ENCODE results near the gene TMEM179.

TMEM179 gene

DNA sequence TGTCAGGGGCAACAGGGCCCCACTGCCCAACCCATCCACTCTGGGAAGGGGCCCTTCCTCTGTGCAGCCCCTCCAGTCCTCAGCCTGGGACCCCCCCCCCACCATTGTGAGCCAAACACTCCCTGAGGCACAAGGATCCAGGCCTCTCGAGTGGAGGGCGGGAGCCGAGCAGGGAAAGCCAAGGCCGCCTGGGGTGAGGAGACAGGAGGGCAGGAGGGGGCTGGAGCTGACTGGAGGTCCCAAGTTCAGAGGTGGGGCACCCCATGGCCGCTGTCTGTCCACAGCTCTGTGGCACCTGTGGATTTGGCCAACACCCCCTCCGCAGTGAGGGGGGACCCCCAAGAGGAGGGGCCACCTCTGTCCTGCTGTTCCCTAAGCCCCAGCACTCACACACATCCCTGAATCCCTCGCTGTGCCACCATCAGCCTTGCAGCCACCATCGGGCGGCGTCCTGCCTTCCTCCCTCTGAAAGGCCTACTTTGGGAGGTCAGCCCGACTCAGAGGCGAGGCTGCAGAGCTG lies 50.4 kb downstream of the TMEM179 start:
- TF ChIP-seq, protein P1, sequence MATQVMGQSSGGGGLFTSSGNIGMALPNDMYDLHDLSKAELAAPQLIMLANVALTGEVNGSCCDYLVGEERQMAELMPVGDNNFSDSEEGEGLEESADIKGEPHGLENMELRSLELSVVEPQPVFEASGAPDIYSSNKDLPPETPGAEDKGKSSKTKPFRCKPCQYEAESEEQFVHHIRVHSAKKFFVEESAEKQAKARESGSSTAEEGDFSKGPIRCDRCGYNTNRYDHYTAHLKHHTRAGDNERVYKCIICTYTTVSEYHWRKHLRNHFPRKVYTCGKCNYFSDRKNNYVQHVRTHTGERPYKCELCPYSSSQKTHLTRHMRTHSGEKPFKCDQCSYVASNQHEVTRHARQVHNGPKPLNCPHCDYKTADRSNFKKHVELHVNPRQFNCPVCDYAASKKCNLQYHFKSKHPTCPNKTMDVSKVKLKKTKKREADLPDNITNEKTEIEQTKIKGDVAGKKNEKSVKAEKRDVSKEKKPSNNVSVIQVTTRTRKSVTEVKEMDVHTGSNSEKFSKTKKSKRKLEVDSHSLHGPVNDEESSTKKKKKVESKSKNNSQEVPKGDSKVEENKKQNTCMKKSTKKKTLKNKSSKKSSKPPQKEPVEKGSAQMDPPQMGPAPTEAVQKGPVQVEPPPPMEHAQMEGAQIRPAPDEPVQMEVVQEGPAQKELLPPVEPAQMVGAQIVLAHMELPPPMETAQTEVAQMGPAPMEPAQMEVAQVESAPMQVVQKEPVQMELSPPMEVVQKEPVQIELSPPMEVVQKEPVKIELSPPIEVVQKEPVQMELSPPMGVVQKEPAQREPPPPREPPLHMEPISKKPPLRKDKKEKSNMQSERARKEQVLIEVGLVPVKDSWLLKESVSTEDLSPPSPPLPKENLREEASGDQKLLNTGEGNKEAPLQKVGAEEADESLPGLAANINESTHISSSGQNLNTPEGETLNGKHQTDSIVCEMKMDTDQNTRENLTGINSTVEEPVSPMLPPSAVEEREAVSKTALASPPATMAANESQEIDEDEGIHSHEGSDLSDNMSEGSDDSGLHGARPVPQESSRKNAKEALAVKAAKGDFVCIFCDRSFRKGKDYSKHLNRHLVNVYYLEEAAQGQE (IDR thresholded peaks at IDR 0.05; ENCODE audit: low read depth) = no peak
- TF ChIP-seq FOXM1 (IDR thresholded peaks at IDR 0.05; ENCODE audit: borderline replicate concordance, low read depth) = no peak
- TF ChIP-seq NFIC (IDR thresholded peaks at IDR 0.05) = no peak
- TF ChIP-seq, protein P2, sequence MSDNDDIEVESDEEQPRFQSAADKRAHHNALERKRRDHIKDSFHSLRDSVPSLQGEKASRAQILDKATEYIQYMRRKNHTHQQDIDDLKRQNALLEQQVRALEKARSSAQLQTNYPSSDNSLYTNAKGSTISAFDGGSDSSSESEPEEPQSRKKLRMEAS (IDR thresholded peaks at IDR 0.05) = no peak
- TF ChIP-seq TEAD4 (IDR thresholded peaks at IDR 0.05) = no peak
- TF ChIP-seq TCF12 (IDR thresholded peaks at IDR 0.05; ENCODE audit: low read depth) = no peak
- TF ChIP-seq EP300 (IDR thresholded peaks at IDR 0.05; ENCODE audit: borderline replicate concordance) = no peak
- no peak for TF ChIP-seq CREB1 (IDR thresholded peaks at IDR 0.05; ENCODE audit: low read depth)
- TF ChIP-seq TAF1 (IDR thresholded peaks at IDR 0.05; ENCODE audit: low read depth) = no peak
- no peak for TF ChIP-seq RAD21 (IDR thresholded peaks at IDR 0.05; ENCODE audit: low read depth)
- TF ChIP-seq CEBPB (IDR thresholded peaks at IDR 0.05) = no peak
- TF ChIP-seq ZBTB7A (IDR thresholded peaks at IDR 0.05; ENCODE audit: low read depth) = no peak

DNA sequence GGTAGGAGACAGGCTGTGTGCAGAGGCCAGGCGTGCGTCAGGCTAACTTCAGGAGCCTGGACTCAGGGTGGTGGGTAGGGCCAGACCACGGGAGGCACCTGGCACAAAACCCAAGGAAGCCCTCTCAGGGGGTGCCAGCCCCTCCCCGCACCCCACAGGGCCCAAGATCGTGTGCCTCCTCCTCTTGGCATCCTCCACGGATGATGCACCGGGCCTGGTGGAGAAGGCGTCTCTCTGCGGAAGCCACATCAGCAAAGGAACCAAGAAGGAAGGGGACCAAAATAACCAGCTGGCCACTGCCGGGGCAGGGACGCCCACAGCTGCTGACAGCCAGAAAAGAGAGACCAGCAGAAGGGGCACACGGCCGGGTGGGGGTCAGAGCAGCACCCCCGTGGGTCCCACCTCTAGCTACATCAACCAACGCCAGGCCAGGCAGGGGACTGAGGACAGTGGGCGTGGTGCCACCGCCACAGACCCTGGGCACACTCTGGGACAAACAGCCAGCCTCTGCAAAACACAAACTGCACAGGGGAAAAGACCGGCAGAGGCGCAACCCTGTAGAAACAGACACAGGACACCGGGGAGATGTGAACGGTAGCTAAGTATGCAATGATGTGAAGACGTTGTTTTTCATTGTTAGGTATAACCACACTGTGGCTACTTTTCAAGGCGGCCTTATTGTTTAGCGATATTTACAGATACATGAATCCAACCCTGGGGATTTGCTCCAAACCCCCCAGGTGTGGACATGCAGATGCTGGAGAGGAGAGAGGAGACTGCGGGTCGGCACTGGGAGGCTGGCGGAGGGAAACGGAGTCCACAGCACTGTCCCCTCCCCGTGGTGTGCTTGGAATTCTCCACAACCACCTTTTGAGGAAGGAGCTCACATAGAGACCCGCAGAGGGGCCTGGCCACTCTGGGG lies 51.1 kb downstream of the TMEM179 start:
- TF ChIP-seq CEBPB (IDR thresholded peaks at IDR 0.05) = no peak

DNA sequence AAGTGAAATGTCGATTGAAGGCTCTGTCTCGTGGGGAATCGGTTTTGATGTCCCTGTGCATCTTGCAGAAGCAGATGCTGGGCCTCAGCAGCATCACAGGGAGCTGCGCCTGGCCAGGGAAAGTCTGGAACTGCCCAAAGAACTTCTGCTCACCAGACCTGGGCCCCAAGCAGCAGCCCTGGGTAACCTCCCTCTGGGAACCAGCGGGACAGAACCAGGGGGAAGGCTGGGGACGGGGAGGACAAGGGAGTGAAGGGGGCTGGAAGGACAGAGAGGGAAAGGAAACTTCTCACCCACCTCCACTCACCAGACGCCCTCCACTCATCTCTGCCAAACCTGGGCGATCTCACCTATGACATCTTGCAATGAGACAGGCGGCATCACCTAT lies 51.8 kb downstream of the TMEM179 start:
- TF ChIP-seq EGR1 (IDR thresholded peaks at IDR 0.05) (no peak), ZBTB7A (IDR thresholded peaks at IDR 0.05; ENCODE audit: low read depth) (no peak), RAD21 (IDR thresholded peaks at IDR 0.05; ENCODE audit: low read depth) (no peak), CEBPB (IDR thresholded peaks at IDR 0.05) (no peak), TAF1 (IDR thresholded peaks at IDR 0.05; ENCODE audit: low read depth) (no peak), YY1 (IDR thresholded peaks at IDR 0.05; ENCODE audit: low read depth) (no peak), EP300 (IDR thresholded peaks at IDR 0.05; ENCODE audit: borderline replicate concordance) (no peak), FOXM1 (IDR thresholded peaks at IDR 0.05; ENCODE audit: borderline replicate concordance, low read depth) (no peak), TCF12 (IDR thresholded peaks at IDR 0.05; ENCODE audit: low read depth) (no peak), TEAD4 (IDR thresholded peaks at IDR 0.05) (no peak), CREB1 (IDR thresholded peaks at IDR 0.05; ENCODE audit: low read depth) (no peak)
- TF ChIP-seq, protein P1 (IDR thresholded peaks at IDR 0.05; ENCODE audit: low read depth) = no peak

DNA sequence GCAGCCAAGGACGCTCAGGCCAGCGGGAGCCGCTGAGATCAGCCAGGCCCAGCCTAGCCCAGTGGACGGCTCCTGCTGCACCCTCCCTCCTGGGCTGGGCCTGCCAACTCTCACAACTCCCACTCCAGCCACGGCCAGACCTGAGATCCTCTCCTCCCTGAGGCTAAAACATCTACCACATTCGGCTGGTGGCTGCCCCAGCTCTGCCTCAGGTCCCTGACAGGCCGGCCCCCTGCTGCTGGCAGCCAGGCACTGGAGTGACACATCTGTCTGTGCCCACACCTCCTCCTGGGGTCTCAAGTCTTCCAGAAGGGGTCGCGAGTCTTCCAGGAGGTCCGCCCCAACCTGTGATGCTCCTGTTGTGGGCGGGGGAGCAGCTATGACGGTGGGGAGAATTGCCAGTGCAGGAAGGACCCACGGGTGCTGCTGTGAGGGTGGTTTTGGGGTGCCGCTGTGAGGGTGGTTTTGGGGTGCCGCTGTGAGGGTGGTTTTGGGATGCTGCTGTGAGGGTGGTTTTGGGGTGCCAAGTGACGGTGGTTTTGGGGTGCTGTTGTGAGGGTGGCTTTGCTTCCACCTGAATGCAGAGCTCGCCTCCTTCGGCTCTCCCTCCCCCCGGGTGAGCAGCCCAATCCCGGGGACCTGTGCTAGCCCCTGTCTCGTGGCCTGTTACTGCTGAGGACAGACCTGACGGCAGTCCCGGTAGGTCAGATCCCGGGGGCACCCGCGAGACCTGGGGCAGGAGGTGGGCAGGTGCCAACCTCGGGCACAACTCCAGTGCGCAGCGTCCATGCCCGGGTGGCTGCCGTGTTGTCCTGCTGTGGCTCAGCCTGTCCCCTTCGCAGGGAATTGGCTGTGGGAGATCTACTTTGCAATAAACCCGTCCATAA lies 52.5 kb downstream of the TMEM179 start:
- TF ChIP-seq TCF12 (IDR thresholded peaks at IDR 0.05; ENCODE audit: low read depth) (no peak), NFIC (IDR thresholded peaks at IDR 0.05) (no peak), TAF1 (IDR thresholded peaks at IDR 0.05; ENCODE audit: low read depth) (no peak), RAD21 (IDR thresholded peaks at IDR 0.05; ENCODE audit: low read depth) (no peak), TEAD4 (IDR thresholded peaks at IDR 0.05) (no peak), FOXM1 (IDR thresholded peaks at IDR 0.05; ENCODE audit: borderline replicate concordance, low read depth) (no peak), CREB1 (IDR thresholded peaks at IDR 0.05; ENCODE audit: low read depth) (no peak), CEBPB (IDR thresholded peaks at IDR 0.05) (no peak), YY1 (IDR thresholded peaks at IDR 0.05; ENCODE audit: low read depth) (no peak), EP300 (IDR thresholded peaks at IDR 0.05; ENCODE audit: borderline replicate concordance) (no peak), EGR1 (IDR thresholded peaks at IDR 0.05) (no peak), ZBTB7A (IDR thresholded peaks at IDR 0.05; ENCODE audit: low read depth) (no peak)
- TF ChIP-seq, protein P3, sequence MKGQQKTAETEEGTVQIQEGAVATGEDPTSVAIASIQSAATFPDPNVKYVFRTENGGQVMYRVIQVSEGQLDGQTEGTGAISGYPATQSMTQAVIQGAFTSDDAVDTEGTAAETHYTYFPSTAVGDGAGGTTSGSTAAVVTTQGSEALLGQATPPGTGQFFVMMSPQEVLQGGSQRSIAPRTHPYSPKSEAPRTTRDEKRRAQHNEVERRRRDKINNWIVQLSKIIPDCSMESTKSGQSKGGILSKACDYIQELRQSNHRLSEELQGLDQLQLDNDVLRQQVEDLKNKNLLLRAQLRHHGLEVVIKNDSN (IDR thresholded peaks at IDR 0.05) = no peak
- TF ChIP-seq, protein P2 (IDR thresholded peaks at IDR 0.05) = no peak
- TF ChIP-seq, protein P1 (IDR thresholded peaks at IDR 0.05; ENCODE audit: low read depth) = no peak
